Calu3 (cell line): ENCODE measurements around the gene PPP1R12C. TPM values are rescaled to one million over a fixed set of nuclear protein-coding genes. Genes with fewer than 3 reads are reported as not detected.

Experiments
- BruUV-seq: library from RNA; stranded (reverse); fragments of 400-500 nt; replicated peaks from 2 replicates; lab custom pipeline; 2021; lab: Mats Ljungman, UMichigan
- CTCF ChIA-PET: fragments of 300-600 bp; sonication (Branson Sonifier 250); formaldehyde crosslinking; loops from one replicate; lab custom pipeline; 2022; ENCODE audit warnings: antibody characterized with exemption; lab: Charles Lee
- DNase-seq: peaks from one replicate; pipeline ENCODE4 v3.0.0; 2022
- H3K27ac Mint-ChIP-seq: one replicate; pipeline ENCODE4 v1.8.0; 2022; ENCODE audit warnings: mixed read lengths; ENCODE audit not compliant: unreplicated experiment
- H3K27me3 Mint-ChIP-seq: one replicate; pipeline ENCODE4 v1.8.0; 2022; ENCODE audit warnings: mixed read lengths; ENCODE audit not compliant: unreplicated experiment
- H3K36me3 Mint-ChIP-seq: one replicate; pipeline ENCODE4 v1.8.0; 2022; ENCODE audit warnings: mild to moderate bottlenecking, moderate library complexity, mixed read lengths; ENCODE audit not compliant: insufficient read depth, unreplicated experiment
- H3K4me1 Mint-ChIP-seq: one replicate; pipeline ENCODE4 v1.8.0; 2022; ENCODE audit warnings: mild to moderate bottlenecking, low read depth, mixed read lengths; ENCODE audit not compliant: unreplicated experiment
- H3K4me3 Mint-ChIP-seq: one replicate; pipeline ENCODE4 v1.8.0; 2022; ENCODE audit warnings: mild to moderate bottlenecking, low read depth, moderate library complexity, mixed read lengths; ENCODE audit not compliant: unreplicated experiment
- H3K9me3 Mint-ChIP-seq: one replicate; pipeline ENCODE4 v1.8.0; 2022; ENCODE audit warnings: low read depth, mixed read lengths; ENCODE audit not compliant: unreplicated experiment
- CTCF ChIP-seq: fragments of 200-600 bp; IDR thresholded peaks from one replicate; pipeline ENCODE4 v1.8.0; 2022; ENCODE audit warnings: antibody characterized with exemption; ENCODE audit not compliant: unreplicated experiment
- intact Hi-C: fragments of 100-400 bp; cut with micrococcal nuclease; formaldehyde crosslinking; loops from one replicate; pipeline ENCODE4 v1.10.0; 2022; ENCODE audit not compliant: unreplicated experiment
- total RNA-seq: library from RNA; stranded (reverse); gene quantifications from 2 replicates; pipeline ENCODE4 v1.2.3, GENCODE V29; 2022

The PPP1R12C gene
- total RNA-seq, 1 experiment from 2014 or later = 151 TPM

GRCh38 chr19:55096061-55096701, 21.3 kb downstream of the PPP1R12C start:
- H3K4me1 Mint-ChIP-seq = no peaks in the 10 kb centered on the region
- DNase-seq = no peak
- CTCF ChIA-PET = no interaction called here
- peaks cover 33% of the 10 kb centered on the region for H3K36me3 Mint-ChIP-seq
- H3K9me3 Mint-ChIP-seq = no peaks in the 10 kb centered on the region
- H3K27ac Mint-ChIP-seq = no peak overlapping the region
- intact Hi-C loops = no loop called here
- no TSS peak for BruUV-seq
- TF ChIP-seq CTCF = no peak
- H3K27me3 Mint-ChIP-seq = no peaks in the 10 kb centered on the region
- no peak overlapping the region for H3K4me3 Mint-ChIP-seq

- H3K4me3 Mint-ChIP-seq = no peak overlapping the region
- intact Hi-C loops = no loop called here
- H3K27ac Mint-ChIP-seq = no peak overlapping the region
- H3K27me3 Mint-ChIP-seq = no peaks in the 10 kb centered on the region
- peaks cover 37% of the 10 kb centered on the region for H3K36me3 Mint-ChIP-seq
- no peaks in the 10 kb centered on the region for H3K4me1 Mint-ChIP-seq
- H3K9me3 Mint-ChIP-seq = no peaks in the 10 kb centered on the region
- no peak for DNase-seq
- BruUV-seq = no TSS peak
- CTCF ChIA-PET = no interaction called here
- no peak for TF ChIP-seq CTCF
These were observed 22.0 kb downstream of the PPP1R12C start for GRCh38 chr19:55095260-55096060.

- H3K36me3 Mint-ChIP-seq = peaks cover 39% of the 10 kb centered on the region
- intact Hi-C loops = no loop called here
- H3K4me3 Mint-ChIP-seq = no peak overlapping the region
- no peaks in the 10 kb centered on the region for H3K9me3 Mint-ChIP-seq
- no peaks in the 10 kb centered on the region for H3K4me1 Mint-ChIP-seq
- DNase-seq = no peak
- no peaks in the 10 kb centered on the region for H3K27me3 Mint-ChIP-seq
- no TSS peak for BruUV-seq
- TF ChIP-seq CTCF = no peak
- H3K27ac Mint-ChIP-seq = peak overlapping the region; percentile 28
- CTCF ChIA-PET = no interaction called here
These were observed 22.8 kb downstream of the PPP1R12C start for GRCh38 chr19:55094456-55095259.

GRCh38 chr19:55092423-55093318, 24.8 kb downstream of the PPP1R12C start:
- Mint-ChIP-seq H3K27ac (no peak overlapping the region), H3K9me3 (no peaks in the 10 kb centered on the region), H3K36me3 (peaks cover 47% of the 10 kb centered on the region), H3K4me1 (no peaks in the 10 kb centered on the region), H3K4me3 (no peak overlapping the region), H3K27me3 (no peaks in the 10 kb centered on the region)
- CTCF ChIA-PET = no interaction called here
- BruUV-seq = no TSS peak
- no peak for DNase-seq
- intact Hi-C loops = no loop called here
- no peak for TF ChIP-seq CTCF
